Measurements from ENCODE around the gene G3BP2.
"Not testable (repeated sequence)": the region's sequence is repeated elsewhere in the genome, so short reads cannot be mapped to it uniquely, and the experiment has no call there.

Gene G3BP2

DNA sequence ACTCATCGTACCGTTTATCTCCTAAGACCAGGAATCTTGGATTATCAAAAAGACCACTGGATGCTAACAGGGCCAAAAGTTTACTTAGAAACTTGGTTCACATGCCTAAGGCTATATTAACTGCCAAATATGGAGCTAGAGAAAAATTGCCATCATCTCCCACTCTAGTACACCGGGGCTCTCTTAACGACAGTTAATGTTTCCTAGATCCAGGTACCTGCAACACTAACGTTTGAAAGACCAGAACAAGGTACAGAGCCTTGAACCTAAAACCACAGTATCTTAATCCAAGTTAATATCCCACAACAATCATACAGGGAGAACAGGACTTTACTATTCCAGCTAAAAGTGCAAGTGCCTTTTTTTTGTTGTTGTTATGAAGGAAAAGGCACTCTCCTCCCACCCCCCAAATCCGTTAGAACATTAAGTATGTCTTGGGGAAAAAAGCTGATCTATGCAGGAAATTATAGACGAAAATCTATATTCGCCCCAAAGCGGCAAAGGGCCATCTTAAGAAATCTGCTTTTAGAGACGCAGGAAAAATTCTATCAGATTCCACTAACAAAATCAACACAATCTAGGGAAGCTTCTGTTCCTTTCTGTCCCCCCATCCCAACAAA, 1.3 kb downstream of the G3BP2 start:
- DNase-seq (ENCODE audit: insufficient read length, low spot score) (no peak), FAIRE-seq (no peak)
- TF ChIP-seq POLR2A (IDR thresholded peaks at IDR 0.05; ENCODE audit: low read depth, low read length): no peak

- no peak for FAIRE-seq
- no peak for DNase-seq (ENCODE audit: insufficient read length, low spot score)
- no peak for TF ChIP-seq POLR2A (IDR thresholded peaks at IDR 0.05; ENCODE audit: low read depth, low read length)
Measured at GRCh38 chr4:75668596-75668995, 4.6 kb downstream of the G3BP2 start.

- FAIRE-seq; DNase-seq (ENCODE audit: insufficient read length, low spot score): not testable (repeated sequence)
Measured at GRCh38 chr4:75667636-75668035, 5.6 kb downstream of the G3BP2 start.

GRCh38 chr4:75666299-75666698, 6.9 kb downstream of the G3BP2 start:
- no peak for TF ChIP-seq POLR2A (IDR thresholded peaks at IDR 0.05; ENCODE audit: low read depth, low read length)
- FAIRE-seq: no peak

GRCh38 chr4:75664604-75665003, 8.6 kb downstream of the G3BP2 start:
- FAIRE-seq; DNase-seq (ENCODE audit: insufficient read length, low spot score): not testable (repeated sequence)

More at GRCh38 chr4:75666299-75666698, 6.9 kb downstream of the G3BP2 start:
- DNase-seq (ENCODE audit: insufficient read length, low spot score): no peak

DNA sequence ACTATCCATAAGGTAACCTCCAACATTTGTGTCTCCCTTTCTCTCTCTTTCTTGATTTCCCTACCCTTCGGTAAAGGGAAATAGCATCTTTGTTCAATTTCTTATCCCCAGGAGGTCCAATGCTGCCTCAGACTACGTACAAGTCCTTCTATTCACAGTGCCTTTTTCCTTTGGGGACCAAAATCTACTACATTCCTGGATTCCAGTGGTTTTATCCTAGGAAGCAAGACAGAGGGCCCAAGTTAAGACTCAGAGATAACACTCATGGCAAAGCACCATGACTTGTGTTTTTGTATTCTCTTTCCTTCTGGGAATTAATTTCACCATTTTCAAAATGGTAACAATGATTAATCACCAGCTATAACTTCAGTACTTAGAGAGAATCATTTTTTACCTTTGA, 10.6 kb downstream of the G3BP2 start:
- FAIRE-seq (no peak), DNase-seq (ENCODE audit: insufficient read length, low spot score) (no peak)
- TF ChIP-seq POLR2A (IDR thresholded peaks at IDR 0.05; ENCODE audit: low read depth, low read length): no peak

GRCh38 chr4:75660491-75660890, 12.7 kb downstream of the G3BP2 start:
- DNase-seq (ENCODE audit: insufficient read length, low spot score) (no peak), FAIRE-seq (no peak)
- no peak for TF ChIP-seq POLR2A (IDR thresholded peaks at IDR 0.05; ENCODE audit: low read depth, low read length)

GRCh38 chr4:75659512-75660031, 13.6 kb downstream of the G3BP2 start:
- FAIRE-seq (no peak), DNase-seq (ENCODE audit: insufficient read length, low spot score) (no peak)
- TF ChIP-seq POLR2A (IDR thresholded peaks at IDR 0.05; ENCODE audit: low read depth, low read length): no peak

- no peak for FAIRE-seq
- DNase-seq (ENCODE audit: insufficient read length, low spot score): no peak
- no peak for TF ChIP-seq POLR2A (IDR thresholded peaks at IDR 0.05; ENCODE audit: low read depth, low read length)
Measured at GRCh38 chr4:75658876-75659275, 14.3 kb downstream of the G3BP2 start.

- DNase-seq (ENCODE audit: insufficient read length, low spot score) (no peak), FAIRE-seq (no peak)
- TF ChIP-seq POLR2A (IDR thresholded peaks at IDR 0.05; ENCODE audit: low read depth, low read length): no peak
Measured at GRCh38 chr4:75655562-75655961, 17.6 kb downstream of the G3BP2 start.

GRCh38 chr4:75654905-75655304, 18.3 kb downstream of the G3BP2 start:
- no peak for TF ChIP-seq POLR2A (IDR thresholded peaks at IDR 0.05; ENCODE audit: low read depth, low read length)
- FAIRE-seq (no peak), DNase-seq (ENCODE audit: insufficient read length, low spot score) (no peak)

GRCh38 chr4:75653845-75654503, 19.2 kb downstream of the G3BP2 start:
- DNase-seq (ENCODE audit: insufficient read length, low spot score) (no peak), FAIRE-seq (no peak)
- TF ChIP-seq POLR2A (IDR thresholded peaks at IDR 0.05; ENCODE audit: low read depth, low read length): no peak

DNA sequence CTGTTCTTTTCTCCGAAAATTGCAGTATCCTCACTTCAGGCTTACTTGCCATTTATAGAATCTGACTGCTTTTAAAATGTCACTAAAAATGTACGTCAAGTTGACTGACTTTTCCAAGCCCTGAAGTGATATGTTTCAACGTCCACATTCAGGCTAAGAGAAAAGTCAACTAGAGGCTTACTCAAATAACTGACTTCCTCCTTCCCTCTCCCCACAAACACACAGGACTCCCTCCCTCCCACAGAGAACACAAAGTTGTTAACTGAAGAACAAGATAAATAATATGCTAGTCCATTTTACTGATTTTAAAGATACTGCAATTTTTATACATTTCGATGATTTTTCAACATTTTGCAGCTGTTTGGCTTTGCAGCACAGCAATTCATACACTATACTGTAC, 29.1 kb downstream of the G3BP2 start:
- no peak for DNase-seq (ENCODE audit: insufficient read length, low spot score)
- no peak for FAIRE-seq
- no peak for TF ChIP-seq POLR2A (IDR thresholded peaks at IDR 0.05; ENCODE audit: low read depth, low read length)

DNA sequence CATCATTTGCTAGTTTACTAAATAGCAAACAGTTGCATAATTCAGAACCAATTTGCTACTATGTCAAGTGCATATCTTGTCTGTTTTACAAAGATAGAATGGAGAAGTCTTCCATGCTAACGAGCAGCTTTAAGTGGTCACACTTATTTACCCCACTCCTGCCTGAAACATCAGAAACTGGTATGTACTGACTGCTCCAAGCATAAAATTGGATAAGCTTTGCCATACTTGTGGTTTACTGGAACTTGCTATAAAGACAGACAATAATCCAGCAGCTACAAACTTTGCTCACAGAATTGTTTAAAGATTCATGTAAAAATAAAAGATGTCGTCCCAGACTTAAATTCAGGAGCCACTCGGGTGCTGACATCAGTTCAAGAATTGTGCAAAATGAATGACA, 29.6 kb downstream of the G3BP2 start:
- no peak for TF ChIP-seq POLR2A (IDR thresholded peaks at IDR 0.05; ENCODE audit: low read depth, low read length)
- DNase-seq (ENCODE audit: insufficient read length, low spot score): no peak
- FAIRE-seq: no peak

- FAIRE-seq (no peak), DNase-seq (ENCODE audit: insufficient read length, low spot score) (no peak)
- no peak for TF ChIP-seq POLR2A (IDR thresholded peaks at IDR 0.05; ENCODE audit: low read depth, low read length)
Measured at GRCh38 chr4:75639124-75639695, 34.0 kb downstream of the G3BP2 start.
